HepG2 (cell line): Measurements from ENCODE around the gene CTSA. TPM values are rescaled to one million over a fixed set of nuclear protein-coding genes. Genes with fewer than 3 reads are reported as not detected.
A peak's percentile ranks its signal among the peaks of the same experiment; 100 is the strongest.

Experiments used
- ATAC-seq: fragments of 200-7000 bp; cut with Tn5 transposase; 3 replicates; pipeline ENCODE4 v1.9.1; 2020; ENCODE audit warnings: mild to moderate bottlenecking, moderate library complexity
- BruUV-seq: library from RNA; stranded (reverse); fragments of 400-500 nt; replicated peaks from 2 replicates; lab custom pipeline; 2021; lab: Mats Ljungman, UMichigan
- CTCF ChIA-PET: fragments of 300-600 bp; formaldehyde crosslinking; extraction: SDS; loops from one replicate; lab custom pipeline; 2021; ENCODE audit warnings: low total read pairs, inconsistent platforms, low intra/inter-chr PET ratio; lab: Yijun Ruan, JAX
- POLR2A ChIA-PET: fragments of 350-600 bp; sonication (Branson Sonifier 250); formaldehyde crosslinking; loops from one replicate; lab custom pipeline; 2020; ENCODE audit warnings: antibody characterized with exemption, inconsistent platforms; lab: Yijun Ruan, JAX
- DNase-seq: peaks from one replicate; pipeline ENCODE4 v3.0.0-alpha.2; 2015; ENCODE audit warnings: low spot score
- FAIRE-seq: peaks from 3 replicates; lab custom pipeline; 2011; peaks lifted over from hg19 to GRCh38; lab: Jason Lieb, UNC
- H2AFZ ChIP-seq: one replicate; pipeline ENCODE4 v1.6.1; 2011; ENCODE audit warnings: low read length, inconsistent platforms
- H3K27ac ChIP-seq: fragments of 300-600 bp; 3 replicates; pipeline ENCODE4 v1.8.0; 2011; ENCODE audit warnings: mixed run types, mild to moderate bottlenecking, mixed read lengths, low read length, inconsistent platforms; ENCODE audit not compliant: insufficient read depth; ENCODE audit errors: extremely low read length
- H3K27me3 ChIP-seq, 2 experiments: fragments of 200-600 bp in 1 of 2; 2 replicates in 1 of 2; 3 replicates in 1 of 2; pipeline versions ENCODE4 v1.6.0 to v1.8.0; 2011; ENCODE audit warnings: low read length in 2 of 2, mild to moderate bottlenecking in 2 of 2, moderate library complexity in 2 of 2, inconsistent platforms in 1 of 2; ENCODE audit not compliant: insufficient read depth in 2 of 2, control insufficient read depth in 1 of 2
- H3K36me3 ChIP-seq, 2 experiments: fragments of 200-600 bp in 1 of 2; replicated peaks in 1 of 2; 2 replicates in 1 of 2; 3 replicates in 1 of 2; pipeline versions ENCODE4 v1.5.1 to v1.8.0; 2011; ENCODE audit warnings: low read length in 2 of 2, inconsistent platforms in 1 of 2; ENCODE audit not compliant: insufficient read depth in 2 of 2, control insufficient read depth in 1 of 2
- H3K4me1 ChIP-seq: 2 replicates; pipeline ENCODE4 v1.5.1; 2012; ENCODE audit warnings: low read length, inconsistent platforms; ENCODE audit not compliant: insufficient read depth
- H3K4me2 ChIP-seq: 2 replicates; pipeline ENCODE4 v1.6.0; 2011; ENCODE audit warnings: low read depth, low read length, inconsistent platforms
- H3K4me3 ChIP-seq, 3 experiments: fragments of 200-600 bp in 1 of 3; sonication (generic), shearing (Covaris generic) in 1 of 3; replicated peaks in 1 of 3; 2 replicates each; pipeline ENCODE4 v1.5.1; 2011 to 2016; ENCODE audit warnings: low read length in 3 of 3, inconsistent platforms in 2 of 3, low read depth in 2 of 3, mild to moderate bottlenecking in 2 of 3, control low read depth in 1 of 3, mixed read lengths in 1 of 3; ENCODE audit not compliant: insufficient read depth in 1 of 3
- H3K79me2 ChIP-seq: one replicate; pipeline ENCODE4 v1.6.1; 2011; ENCODE audit warnings: low read length, inconsistent platforms; ENCODE audit not compliant: insufficient read depth
- H3K9ac ChIP-seq: 2 replicates; pipeline ENCODE4 v1.6.0; 2011; ENCODE audit warnings: mild to moderate bottlenecking, low read depth, low read length, inconsistent platforms; ENCODE audit not compliant: insufficient read depth
- H3K9me3 ChIP-seq: 2 replicates; pipeline ENCODE4 v1.5.1; 2012; ENCODE audit warnings: mild to moderate bottlenecking, low read length
- H4K20me1 ChIP-seq: 2 replicates; pipeline ENCODE4 v1.6.0; 2011; ENCODE audit warnings: inconsistent platforms, mild to moderate bottlenecking, low read length, moderate library complexity; ENCODE audit not compliant: insufficient read depth
- DPF2 ChIP-seq: sonication (generic); formaldehyde crosslinking; IDR thresholded peaks from 2 replicates; pipeline ENCODE4 v1.4.0; 2020; ENCODE audit warnings: mild to moderate bottlenecking, low read depth, missing genetic modification reagents, borderline replicate concordance
- HNRNPLL ChIP-seq: fragments of 200-400 bp; formaldehyde crosslinking; IDR thresholded peaks from 2 replicates; pipeline ENCODE4 v1.6.1; 2017; ENCODE audit warnings: mild to moderate bottlenecking, low read depth, low read length; ENCODE audit not compliant: poor library complexity, severe bottlenecking
- KDM5B ChIP-seq: sonication (generic); formaldehyde crosslinking; IDR thresholded peaks from 2 replicates; pipeline ENCODE4 v1.4.0; 2020; ENCODE audit warnings: missing genetic modification reagents, mild to moderate bottlenecking, borderline replicate concordance
- ZNF274 ChIP-seq: sonication (generic); formaldehyde crosslinking; IDR thresholded peaks from 2 replicates; pipeline ENCODE4 v1.5.1; 2020; ENCODE audit warnings: mild to moderate bottlenecking, missing genetic modification reagents
- ZNF501 ChIP-seq: sonication (generic); formaldehyde crosslinking; IDR thresholded peaks from 2 replicates; pipeline ENCODE4 v1.5.1; 2020; ENCODE audit warnings: mild to moderate bottlenecking, moderate library complexity, missing genetic modification reagents
- ZNF512 ChIP-seq: sonication (generic); formaldehyde crosslinking; IDR thresholded peaks from 2 replicates; pipeline ENCODE4 v1.4.0; 2020; ENCODE audit warnings: mild to moderate bottlenecking, missing genetic modification reagents
- WGBS: methylation state at CpG from one replicate; pipeline ENCODE4 v1.1.6; 2017; ENCODE audit warnings: low lambda C conversion rate; 5-methylcytosine and 5-hydroxymethylcytosine counted together
- in situ Hi-C: cut with HindIII; loops from 2 replicates; pipeline ENCODE4 v1.10.0; 2017; ENCODE audit warnings: low pct_unique_long_range_greater_than_20kb; ENCODE audit not compliant: extremely low pct_ligation_motif_present
- intact Hi-C: fragments of 100-400 bp; cut with micrococcal nuclease; formaldehyde crosslinking; loops from one replicate; pipeline ENCODE4 v1.10.0; 2022; ENCODE audit not compliant: unreplicated experiment
- polyA plus RNA-seq, 8 experiments: library from polyadenylated mRNA; depleted of rRNA in 3 of 8; stranded (reverse) in 7 of 8; unstranded in 1 of 8; fragments of >200 nt; fragmentation: Illumina TruSeq in 4 of 8; extraction: Trizol in 4 of 8; gene quantifications; 2 replicates each; pipeline versions ENCODE4 v1.2.1 to v1.2.3, GENCODE V29; 2011 to 2016; ENCODE audit warnings: low read depth in 4 of 8, missing spikeins in 1 of 8, mixed read lengths in 1 of 8; ENCODE audit not compliant: insufficient read depth in 1 of 8
- total RNA-seq, 5 experiments: library from RNA; depleted of rRNA; stranded (reverse); fragments of >200 nt; fragmentation: Illumina TruSeq; extraction: Trizol; gene quantifications; 2 replicates each; pipeline ENCODE4 v1.2.3, GENCODE V29; 2016; ENCODE audit warnings: low read depth in 1 of 5

CTSA gene
- total and polyA plus RNA-seq, 2 of the 13 experiments (the other 11 are each of a cell fraction or from before 2014, with no cell fraction given), result 202 to 231 TPM

- TF ChIP-seq ZNF512 (CRISPR knock-in tag) (no peak), ZNF501 (CRISPR knock-in tag) (peak; percentile 79; the same call in 1 of the 2 replicates)
Observed at GRCh38 chr20:45905505-45906079, 14.5 kb downstream of the CTSA start (continued).

GRCh38 chr20:45907219-45907948 lies 16.2 kb downstream of the CTSA start:
- Histone ChIP-seq H3K4me2 (no peak overlapping the region), H3K27ac (no peak overlapping the region), H3K4me1 (peaks cover 68% of the 10 kb centered on the region), H3K9me3 (no peaks in the 10 kb centered on the region), H3K36me3 (no peaks in the 10 kb centered on the region), H2AFZ (no peak overlapping the region), H3K79me2 (no peaks in the 10 kb centered on the region), H3K9ac (no peak overlapping the region), H3K27me3 (no peaks in the 10 kb centered on the region; a peak in 1 of 5 replicates), H3K4me3 (no peak overlapping the region), H4K20me1 (no peaks in the 10 kb centered on the region)
- TF ChIP-seq DPF2 (CRISPR knock-in tag) (no peak), HNRNPLL (peak; percentile 22), ZNF274 (CRISPR knock-in tag) (0 out of 2 replicates have a peak, but pooled peaks have one; percentile 7), KDM5B (CRISPR knock-in tag) (peak; percentile 32; the same call in 1 of the 2 replicates)
- FAIRE-seq, result no peak
- no peak for ATAC-seq
- BruUV-seq, result no TSS peak
- POLR2A ChIA-PET, result interaction anchor here (5.6 to 8.8 kb wide), 2 partner anchors 12 to 15 kb away, joined by 62 to 164 read pairs; partner anchors contain the start of genes CTSA and NEURL2
- WGBS, result 87% methylated on average over 17 of the region's 17 CpGs
- intact Hi-C loops (no loop called here), in situ Hi-C loops (no loop called here)
- CTCF ChIA-PET, result no interaction called here
- no peak for DNase-seq
